Thoracic aorta (tissue), 2 donors: ENCODE measurements around the gene SANBR. TPM values are rescaled to one million over a fixed set of nuclear protein-coding genes. Genes with fewer than 3 reads are reported as not detected.

Experiments
- ATAC-seq: fragments of 150-250 bp; one replicate; pipeline ENCODE4 v1.8.0; 2017; ENCODE audit warnings: low read depth; ENCODE audit not compliant: insufficient number of reproducible peaks, low FRiP score
- DNase-seq: peaks from one replicate; pipeline ENCODE4 v3.0.0-alpha.2; 2020; ENCODE audit warnings: low spot score
- H3K27ac ChIP-seq, 2 donors: fragments of 200-600 bp; sonication (generic); 1 replicate in 1 of 2; 2 replicates in 1 of 2; pipeline ENCODE4 v1.5.1; 2016; ENCODE audit warnings: mild to moderate bottlenecking in 2 of 2, moderate library complexity in 2 of 2
- H3K27me3 ChIP-seq: fragments of 200-600 bp; sonication (generic); replicated peaks from 2 replicates; pipeline ENCODE4 v1.6.0; 2016; ENCODE audit warnings: mild to moderate bottlenecking; ENCODE audit not compliant: insufficient read depth
- H3K36me3 ChIP-seq: fragments of 200-600 bp; sonication (generic); one replicate; pipeline ENCODE4 v1.5.1; 2016
- H3K4me1 ChIP-seq, 2 donors: fragments of 200-600 bp; sonication (generic); 1 replicate in 1 of 2; 2 replicates in 1 of 2; pipeline versions ENCODE4 v1.5.1 to v1.6.0; 2016; ENCODE audit warnings: low read depth in 2 of 2, mild to moderate bottlenecking in 1 of 2; ENCODE audit not compliant: control insufficient read depth in 1 of 2
- H3K4me3 ChIP-seq: fragments of 200-600 bp; sonication (generic); 2 replicates; pipeline ENCODE4 v1.5.1; 2016; ENCODE audit warnings: mild to moderate bottlenecking
- H3K9me3 ChIP-seq: fragments of 200-600 bp; sonication (generic); 2 replicates; pipeline ENCODE4 v1.5.1; 2016
- CTCF ChIP-seq: fragments of 200-600 bp; sonication (generic); IDR thresholded peaks from one replicate; pipeline ENCODE4 v1.5.1; 2019; ENCODE audit warnings: antibody characterized with exemption
- total RNA-seq, 2 donors: library from RNA; depleted of rRNA; stranded (reverse); fragments of >200 nt; gene quantifications; one replicate each; pipeline versions ENCODE4 v1.1.0 to v1.2.3, GENCODE V29; 2016

The SANBR gene
- total RNA-seq, 2 donors from 2014 or later = 5.1 to 14.2 TPM

- peak within 1 kb of the TSS; percentile 79 to 84 for H3K27ac ChIP-seq
- peaks cover 23 to 29% of the 10 kb centered on the region in 2 donors for H3K4me1 ChIP-seq
- DNase-seq (peak; percentile 10), ATAC-seq (peak; percentile 80)
- no peaks in the 10 kb centered on the region for H3K27me3 ChIP-seq
- TF ChIP-seq CTCF = no peak
- no peaks in the 10 kb centered on the region for H3K9me3 ChIP-seq
- peaks cover 9% of the 10 kb centered on the region for H3K36me3 ChIP-seq
- H3K4me3 ChIP-seq = peak within 1 kb of the TSS; percentile 86
Measured at GRCh38 chr2:61017556-61018317, 47.9 kb upstream of the SANBR start, which contains the start of the genes PEX13 and PUS10. Gene PEX13, plus strand, starts transcription at chr2:61017720. Its CDS starts 40 bp downstream, at chr2:61017760. Gene PUS10, minus strand, starts transcription at chr2:61018255. Its CDS starts 6,365 bp downstream, at chr2:61011890.

- Histone ChIP-seq H3K4me3 (peak overlapping the region; percentile 86), H3K27ac (peak overlapping the region; percentile 79 to 84), H3K27me3 (no peaks in the 10 kb centered on the region), H3K4me1 (peaks cover 23 to 29% of the 10 kb centered on the region in 2 donors), H3K36me3 (peaks cover 9% of the 10 kb centered on the region), H3K9me3 (no peaks in the 10 kb centered on the region)
- ATAC-seq = peak; percentile 64
- no peak for DNase-seq
- no peak for TF ChIP-seq CTCF
Measured at GRCh38 chr2:61018318-61018755, 47.3 kb upstream of the SANBR start.

- Histone ChIP-seq H3K9me3 (no peaks in the 10 kb centered on the region), H3K36me3 (peaks cover 9% of the 10 kb centered on the region), H3K27ac (peak overlapping the region in 1 of 2 donors; percentile 79), H3K27me3 (no peaks in the 10 kb centered on the region), H3K4me1 (peaks cover 23 to 29% of the 10 kb centered on the region in 2 donors), H3K4me3 (peak overlapping the region; percentile 86)
- no peak for DNase-seq
- no peak for TF ChIP-seq CTCF
- ATAC-seq = no peak
Measured at GRCh38 chr2:61018798-61019197, 46.9 kb upstream of the SANBR start.

GRCh38 chr2:61021228-61021660 is 44.4 kb upstream of the SANBR start:
- Histone ChIP-seq H3K9me3 (no peaks in the 10 kb centered on the region), H3K4me3 (no peak overlapping the region), H3K4me1 (peaks cover 17 to 25% of the 10 kb centered on the region in 2 donors), H3K27me3 (no peaks in the 10 kb centered on the region), H3K27ac (no peak overlapping the region), H3K36me3 (peaks cover 9% of the 10 kb centered on the region)
- DNase-seq (no peak), ATAC-seq (no peak)
- TF ChIP-seq CTCF = no peak

- Histone ChIP-seq H3K36me3 (peaks cover 9% of the 10 kb centered on the region), H3K27ac (no peak overlapping the region), H3K9me3 (no peaks in the 10 kb centered on the region), H3K27me3 (no peaks in the 10 kb centered on the region), H3K4me3 (no peak overlapping the region), H3K4me1 (peaks cover 10 to 17% of the 10 kb centered on the region in 2 donors)
- DNase-seq (no peak), ATAC-seq (no peak)
- no peak for TF ChIP-seq CTCF
Measured at GRCh38 chr2:61023670-61024069, 42.0 kb upstream of the SANBR start.
